Stimulated activated naive B cell treated with anti-CD40 and anti-IgM and Interleukin-4, amounts not matched to agents 10 μg/mL and 1 μg/mL and 100 μg/mL, for 72 hours (primary cell): ENCODE data around the gene NKX2-1.
"Not testable (repeated sequence)": the region's sequence is repeated elsewhere in the genome, so short reads cannot be mapped to it uniquely, and the experiment has no call there.

Experiments used
- ATAC-seq, 2 donors: fragments of 150-1000 bp; cut with Tn5 transposase; replicated peaks; 2 replicates each; pipeline ENCODE4 v1.10.0; 2021; ENCODE audit warnings: moderate library complexity in 1 of 2
- DNase-seq: peaks from one replicate; pipeline ENCODE4 v3.0.0; 2021
- H3K27ac Mint-ChIP-seq: one replicate; pipeline ENCODE4 v1.8.0; 2022; ENCODE audit warnings: mild to moderate bottlenecking, mixed read lengths
- H3K27me3 Mint-ChIP-seq, 2 donors: one replicate each; pipeline ENCODE4 v1.8.0; 2022; ENCODE audit warnings: mixed read lengths in 2 of 2
- H3K36me3 Mint-ChIP-seq, 2 donors: one replicate each; pipeline ENCODE4 v1.8.0; 2022; ENCODE audit warnings: mixed read lengths in 2 of 2, mild to moderate bottlenecking in 1 of 2
- H3K4me1 Mint-ChIP-seq, 2 donors: one replicate each; pipeline ENCODE4 v1.8.0; 2022; ENCODE audit warnings: mixed read lengths in 2 of 2, mild to moderate bottlenecking in 1 of 2
- H3K4me3 Mint-ChIP-seq, 2 donors: one replicate each; pipeline ENCODE4 v1.8.0; 2022; ENCODE audit warnings: mild to moderate bottlenecking in 2 of 2, mixed read lengths in 2 of 2, moderate library complexity in 1 of 2
- H3K9me3 Mint-ChIP-seq, 2 donors: one replicate each; pipeline ENCODE4 v1.8.0; 2022; ENCODE audit warnings: mixed read lengths in 2 of 2, mild to moderate bottlenecking in 1 of 2

The NKX2-1 gene

GRCh38 chr14:36519431-36520321 is at the start of gene NKX2-1:
NKX2-1 (minus strand) TSS chr14:36520232; CDS start chr14:36520129, 103 bp downstream.
- DNase-seq (no peak), ATAC-seq (no peak)
- H3K36me3 Mint-ChIP-seq: peaks cover 0 to 5% of the 10 kb centered on the region in 2 donors
- H3K27ac Mint-ChIP-seq: peak within 1 kb of the TSS; percentile 79
- no peaks in the 10 kb centered on the region for H3K9me3 Mint-ChIP-seq
- H3K4me1 Mint-ChIP-seq: peaks cover 11 to 17% of the 10 kb centered on the region in 2 donors
- peak within 1 kb of the TSS; percentile 65 to 69 for H3K4me3 Mint-ChIP-seq
- peaks cover 62 to 87% of the 10 kb centered on the region in 2 donors for H3K27me3 Mint-ChIP-seq

- peak in 1 of 2 donors; percentile 62 for ATAC-seq
- no peak for DNase-seq
- H3K4me3 Mint-ChIP-seq: no peak overlapping the region
- H3K27me3 Mint-ChIP-seq: peaks cover 11 to 12% of the 10 kb centered on the region in 2 donors
- H3K4me1 Mint-ChIP-seq: no peaks in the 10 kb centered on the region
- H3K9me3 Mint-ChIP-seq: no peaks in the 10 kb centered on the region
- H3K36me3 Mint-ChIP-seq: no peaks in the 10 kb centered on the region
- no peak overlapping the region for H3K27ac Mint-ChIP-seq
Measured at GRCh38 chr14:36556811-36557433, 36.9 kb upstream of the NKX2-1 start.

GRCh38 chr14:36555998-36556743 is 36.1 kb upstream of the NKX2-1 start:
- no peaks in the 10 kb centered on the region for H3K9me3 Mint-ChIP-seq
- no peak for ATAC-seq
- no peaks in the 10 kb centered on the region for H3K4me1 Mint-ChIP-seq
- peaks cover 6 to 12% of the 10 kb centered on the region in 2 donors for H3K27me3 Mint-ChIP-seq
- H3K4me3 Mint-ChIP-seq: no peak overlapping the region
- no peak overlapping the region for H3K27ac Mint-ChIP-seq
- no peaks in the 10 kb centered on the region for H3K36me3 Mint-ChIP-seq
- DNase-seq: no peak

GRCh38 chr14:36553656-36554260 is 33.7 kb upstream of the NKX2-1 start:
- no peaks in the 10 kb centered on the region for H3K9me3 Mint-ChIP-seq
- DNase-seq (no peak), ATAC-seq (peak; percentile 41 to 50)
- H3K4me1 Mint-ChIP-seq: no peaks in the 10 kb centered on the region
- no peak overlapping the region for H3K4me3 Mint-ChIP-seq
- H3K27ac Mint-ChIP-seq: no peak overlapping the region
- peaks cover 0 to 7% of the 10 kb centered on the region in 2 donors for H3K27me3 Mint-ChIP-seq
- H3K36me3 Mint-ChIP-seq: no peaks in the 10 kb centered on the region

DNA sequence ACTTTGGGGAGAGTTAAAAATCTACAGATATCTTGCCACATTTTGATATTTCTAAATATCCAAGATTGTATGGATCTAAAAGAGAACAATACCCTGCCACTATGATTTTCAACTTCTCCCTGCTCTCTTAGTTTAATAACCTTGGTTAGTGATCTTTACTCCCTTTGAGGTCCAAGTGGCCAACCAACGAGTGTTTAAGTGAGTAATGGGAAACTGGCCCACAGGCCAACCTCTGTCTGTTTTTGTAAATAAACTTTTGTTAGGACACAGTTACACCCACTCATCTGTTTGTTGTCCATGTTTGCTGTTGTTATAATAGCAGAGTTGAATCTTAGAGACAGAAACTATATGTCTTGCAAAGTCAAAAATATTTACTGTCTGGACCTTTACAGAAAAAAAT is 30.9 kb upstream of the NKX2-1 start:
- Mint-ChIP-seq H3K36me3 (no peaks in the 10 kb centered on the region), H3K4me3 (no peak overlapping the region), H3K27ac (no peak overlapping the region), H3K9me3 (no peaks in the 10 kb centered on the region), H3K27me3 (peaks cover 0 to 11% of the 10 kb centered on the region in 2 donors), H3K4me1 (no peaks in the 10 kb centered on the region)
- DNase-seq (no peak), ATAC-seq (no peak)

DNA sequence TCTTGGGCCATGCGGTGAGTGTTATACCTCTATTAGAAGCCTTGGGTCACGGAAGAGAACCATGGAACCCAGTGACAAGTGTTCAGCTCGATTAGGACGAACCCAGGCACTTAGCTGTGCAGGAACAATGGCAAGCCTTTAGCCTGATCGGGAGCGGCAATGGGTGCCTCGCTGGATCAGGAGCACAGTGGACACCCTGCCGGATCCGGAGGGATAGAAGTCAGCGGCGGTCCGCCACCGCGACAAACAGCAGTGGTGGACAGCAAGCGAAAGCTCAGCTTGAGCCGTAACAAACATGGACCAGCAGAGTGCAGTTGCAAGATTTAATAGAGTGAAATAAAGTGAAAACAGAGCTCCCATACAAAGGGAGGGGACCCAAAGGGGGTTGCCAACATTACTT is 24.2 kb upstream of the NKX2-1 start:
- peaks cover 11 to 18% of the 10 kb centered on the region in 2 donors for H3K27me3 Mint-ChIP-seq
- not testable (repeated sequence) for H3K36me3 Mint-ChIP-seq, H3K4me3 Mint-ChIP-seq, H3K27ac Mint-ChIP-seq, H3K4me1 Mint-ChIP-seq, H3K9me3 Mint-ChIP-seq, DNase-seq, ATAC-seq

GRCh38 chr14:36538051-36538450 is 18.0 kb upstream of the NKX2-1 start:
- no peak overlapping the region for H3K27ac Mint-ChIP-seq
- H3K36me3 Mint-ChIP-seq: peaks cover 0 to 4% of the 10 kb centered on the region in 2 donors
- DNase-seq (no peak), ATAC-seq (no peak)
- H3K9me3 Mint-ChIP-seq: peaks cover 13 to 20% of the 10 kb centered on the region in 2 donors
- H3K27me3 Mint-ChIP-seq: peaks cover 17 to 43% of the 10 kb centered on the region in 2 donors
- no peak overlapping the region for H3K4me3 Mint-ChIP-seq
- no peaks in the 10 kb centered on the region for H3K4me1 Mint-ChIP-seq

DNA sequence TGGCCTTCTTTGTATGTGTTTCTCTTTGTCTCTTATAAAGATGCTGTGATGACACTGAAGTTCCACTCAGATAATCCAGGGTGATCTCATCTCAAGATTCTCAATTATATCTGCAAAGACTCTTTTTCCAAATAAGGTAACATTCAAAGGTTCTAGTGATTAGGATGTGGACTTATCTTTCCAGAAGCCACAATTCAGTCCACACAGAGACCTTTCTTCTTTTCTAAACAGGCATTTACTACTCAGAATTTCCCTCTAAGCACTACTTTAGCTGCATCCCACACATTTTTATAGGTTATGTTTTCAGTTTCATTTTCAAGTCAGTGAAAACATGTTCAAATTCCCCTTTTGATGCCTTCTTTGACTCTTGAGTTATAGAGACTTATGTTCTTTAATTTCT is 9.0 kb upstream of the NKX2-1 start:
- Mint-ChIP-seq H3K9me3 (peaks cover 15 to 23% of the 10 kb centered on the region in 2 donors), H3K4me1 (peaks cover 3 to 7% of the 10 kb centered on the region in 2 donors), H3K36me3 (no peaks in the 10 kb centered on the region), H3K27me3 (peaks cover 51 to 75% of the 10 kb centered on the region in 2 donors), H3K4me3 (no peak overlapping the region), H3K27ac (no peak overlapping the region)
- DNase-seq (no peak), ATAC-seq (no peak)

DNA sequence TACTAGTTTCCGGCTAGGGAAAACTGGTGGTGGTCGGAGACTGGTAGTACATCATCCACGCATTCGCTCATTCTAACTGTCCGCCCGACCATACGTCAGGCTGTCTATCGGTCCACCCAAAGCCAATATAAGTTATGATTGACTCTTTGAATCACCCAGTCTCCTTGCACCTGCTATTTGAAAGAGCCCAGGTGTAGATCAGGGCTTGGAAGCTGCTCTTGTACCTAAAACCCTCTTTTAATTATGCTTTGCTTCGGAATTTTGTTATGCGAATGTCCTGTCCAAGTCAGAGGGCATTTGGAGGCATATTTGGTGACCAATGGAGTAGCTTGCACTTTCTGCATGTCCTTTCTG is 5.7 kb upstream of the NKX2-1 start:
- H3K9me3 Mint-ChIP-seq: peaks cover 15 to 19% of the 10 kb centered on the region in 2 donors
- DNase-seq (no peak), ATAC-seq (no peak)
- H3K27ac Mint-ChIP-seq: no peak overlapping the region
- no peak overlapping the region for H3K4me3 Mint-ChIP-seq
- peaks cover 72 to 98% of the 10 kb centered on the region in 2 donors for H3K27me3 Mint-ChIP-seq
- H3K36me3 Mint-ChIP-seq: peaks cover 0 to 3% of the 10 kb centered on the region in 2 donors
- H3K4me1 Mint-ChIP-seq: peaks cover 5 to 16% of the 10 kb centered on the region in 2 donors

DNA sequence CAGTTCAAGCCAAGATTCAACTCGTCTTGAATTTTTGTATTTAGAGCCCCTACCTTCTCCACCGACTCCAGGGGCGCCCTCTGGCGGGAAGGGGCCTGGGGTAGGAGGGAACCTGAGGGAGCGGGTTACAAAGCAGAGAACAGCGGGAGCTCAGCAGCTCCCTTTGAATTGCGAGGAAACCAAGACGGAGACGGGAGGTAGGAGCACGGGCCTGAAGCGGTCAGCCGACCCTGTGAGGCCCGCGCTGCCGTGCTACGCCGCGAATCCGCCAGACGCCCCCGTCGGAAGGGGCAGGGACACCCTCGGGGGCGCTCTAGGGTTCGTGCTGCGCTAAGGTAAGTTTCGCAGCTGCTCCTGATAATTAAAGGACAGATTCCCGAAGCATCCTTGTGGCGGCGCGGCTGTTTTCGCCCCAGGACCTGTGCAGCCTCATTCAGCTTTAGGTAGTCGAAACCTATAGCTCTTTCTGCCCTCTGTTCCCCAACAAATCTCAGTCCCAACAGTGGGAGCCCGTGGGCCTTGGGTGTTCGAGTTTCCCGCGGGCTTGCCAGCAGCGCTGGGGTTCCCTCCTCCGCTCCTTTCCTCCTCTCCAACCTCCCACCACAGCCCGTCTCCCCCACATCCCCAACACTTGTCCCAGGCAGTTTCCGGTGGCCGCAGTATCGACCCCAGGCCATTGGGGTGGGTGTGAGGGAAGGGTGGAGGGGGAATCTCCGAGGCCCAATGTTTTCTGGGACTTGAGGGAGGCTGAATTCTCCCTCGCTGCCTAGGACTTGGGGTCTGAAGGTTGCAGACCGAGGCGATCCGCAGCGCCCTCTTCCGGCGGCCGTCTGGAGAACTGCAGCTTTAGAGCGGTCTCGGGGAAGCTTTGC is 5.1 kb upstream of the NKX2-1 start:
- no peak overlapping the region for H3K4me3 Mint-ChIP-seq

DNA sequence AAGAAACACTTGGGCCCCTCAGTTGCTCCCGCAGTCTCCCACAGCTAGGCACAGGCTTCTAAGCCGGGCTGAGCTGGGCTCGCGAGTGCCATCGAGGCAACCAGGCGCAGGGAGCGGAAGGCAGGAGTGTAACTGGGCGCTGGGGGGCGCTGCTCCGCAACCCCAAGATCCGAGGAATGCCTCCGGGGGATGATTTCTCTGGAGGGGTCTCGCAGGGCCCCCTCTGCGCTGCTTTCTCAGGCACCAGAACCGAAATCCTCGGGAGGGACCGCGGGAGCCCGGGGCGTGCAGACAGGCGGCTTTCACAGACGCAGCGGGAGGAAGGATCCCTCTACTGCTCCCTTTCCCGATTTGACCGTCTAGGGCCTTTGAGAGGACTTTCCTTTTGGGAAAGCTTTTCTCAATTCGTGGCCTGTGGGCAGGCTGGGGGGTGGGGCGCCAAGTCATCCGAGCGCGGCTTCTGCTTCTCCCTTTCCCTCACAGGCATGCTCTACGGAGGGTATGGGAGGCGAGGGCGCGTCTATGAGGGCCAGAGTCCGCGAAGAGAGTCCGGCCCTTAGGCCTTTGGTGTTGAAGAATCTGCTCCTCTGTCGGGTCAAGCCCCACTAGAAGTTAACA is 4.3 kb upstream of the NKX2-1 start:
- Mint-ChIP-seq H3K36me3 (peaks cover 0 to 5% of the 10 kb centered on the region in 2 donors), H3K9me3 (peaks cover 8 to 15% of the 10 kb centered on the region in 2 donors), H3K4me3 (no peak overlapping the region), H3K27me3 (peaks cover 76 to 96% of the 10 kb centered on the region in 2 donors), H3K4me1 (peaks cover 11 to 20% of the 10 kb centered on the region in 2 donors), H3K27ac (peak overlapping the region; percentile 31)
- DNase-seq: no peak
- ATAC-seq: no peak

More for the DNA sequence above, 5.1 kb upstream of the NKX2-1 start:
- Mint-ChIP-seq H3K27ac (no peak overlapping the region), H3K27me3 (peaks cover 76 to 97% of the 10 kb centered on the region in 2 donors), H3K4me1 (peaks cover 9 to 16% of the 10 kb centered on the region in 2 donors), H3K36me3 (peaks cover 0 to 3% of the 10 kb centered on the region in 2 donors), H3K9me3 (peaks cover 15 to 19% of the 10 kb centered on the region in 2 donors)
- ATAC-seq: no peak
- no peak for DNase-seq

DNA sequence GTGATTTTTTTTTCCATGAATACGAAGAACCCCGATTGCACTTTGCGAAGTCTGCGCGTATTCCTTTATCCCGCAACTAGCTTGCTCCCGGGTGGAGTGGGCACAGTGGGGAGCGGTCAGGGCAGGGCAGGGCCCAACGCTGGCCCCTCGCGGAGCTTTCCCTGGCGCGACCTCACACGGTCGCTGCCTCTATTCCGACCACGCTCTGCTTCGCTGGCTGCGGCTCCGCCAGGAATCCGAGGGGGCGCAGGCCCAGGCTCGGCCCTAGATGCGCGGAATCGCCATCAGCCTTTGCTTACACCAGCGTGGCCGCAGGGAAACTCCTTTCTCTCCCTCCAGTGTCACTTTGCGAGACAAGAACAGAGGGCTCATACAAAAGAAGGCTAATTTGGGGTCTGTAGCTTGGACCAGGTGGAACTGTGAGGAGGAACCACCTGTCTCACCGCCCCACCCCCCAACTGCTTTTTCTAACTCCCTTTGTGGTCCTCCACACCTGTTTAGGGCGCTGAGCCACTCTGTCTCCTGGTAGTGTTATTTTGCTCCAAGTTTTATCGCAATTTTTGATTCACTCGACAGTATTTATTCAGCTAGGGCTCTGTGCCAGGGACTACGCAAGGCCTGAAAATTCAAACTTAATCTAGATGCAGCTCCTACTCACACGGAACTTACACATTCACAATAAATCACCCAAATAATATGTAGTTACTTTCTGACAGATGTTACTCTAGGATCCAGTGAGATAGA is 3.1 kb upstream of the NKX2-1 start:
- no peak for DNase-seq
- Mint-ChIP-seq H3K4me3 (peak overlapping the region in 1 of 2 donors; percentile 37), H3K4me1 (peaks cover 11 to 25% of the 10 kb centered on the region in 2 donors), H3K9me3 (peaks cover 0 to 9% of the 10 kb centered on the region in 2 donors), H3K36me3 (peaks cover 0 to 5% of the 10 kb centered on the region in 2 donors), H3K27me3 (peaks cover 72 to 95% of the 10 kb centered on the region in 2 donors), H3K27ac (peak overlapping the region; percentile 88)
- ATAC-seq: no peak
